22Rv1 (cell line): Measurements from ENCODE around the gene NLN.

Experiments used
- ZFX ChIP-seq: fragments of 450-650 bp; IDR thresholded peaks from 2 replicates; pipeline ENCODE4 v1.6.1; 2017; ENCODE audit warnings: antibody characterized with exemption, borderline replicate concordance
- TF ChIP-seq, protein P1 (sequence below): fragments of 450-650 bp; IDR thresholded peaks from 2 replicates; pipeline ENCODE4 v1.5.1; 2017; ENCODE audit warnings: mild to moderate bottlenecking

GRCh38 chr5:65728218-65728617 is 6.2 kb downstream of the NLN start:
- TF ChIP-seq, protein P1, sequence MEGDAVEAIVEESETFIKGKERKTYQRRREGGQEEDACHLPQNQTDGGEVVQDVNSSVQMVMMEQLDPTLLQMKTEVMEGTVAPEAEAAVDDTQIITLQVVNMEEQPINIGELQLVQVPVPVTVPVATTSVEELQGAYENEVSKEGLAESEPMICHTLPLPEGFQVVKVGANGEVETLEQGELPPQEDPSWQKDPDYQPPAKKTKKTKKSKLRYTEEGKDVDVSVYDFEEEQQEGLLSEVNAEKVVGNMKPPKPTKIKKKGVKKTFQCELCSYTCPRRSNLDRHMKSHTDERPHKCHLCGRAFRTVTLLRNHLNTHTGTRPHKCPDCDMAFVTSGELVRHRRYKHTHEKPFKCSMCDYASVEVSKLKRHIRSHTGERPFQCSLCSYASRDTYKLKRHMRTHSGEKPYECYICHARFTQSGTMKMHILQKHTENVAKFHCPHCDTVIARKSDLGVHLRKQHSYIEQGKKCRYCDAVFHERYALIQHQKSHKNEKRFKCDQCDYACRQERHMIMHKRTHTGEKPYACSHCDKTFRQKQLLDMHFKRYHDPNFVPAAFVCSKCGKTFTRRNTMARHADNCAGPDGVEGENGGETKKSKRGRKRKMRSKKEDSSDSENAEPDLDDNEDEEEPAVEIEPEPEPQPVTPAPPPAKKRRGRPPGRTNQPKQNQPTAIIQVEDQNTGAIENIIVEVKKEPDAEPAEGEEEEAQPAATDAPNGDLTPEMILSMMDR, result no peak
- no peak for TF ChIP-seq ZFX
